Hepatocyte (in vitro differentiated cells): ENCODE results near the gene ARHGAP25.

Experiments used
- EZH2 ChIP-seq: fragments of 200-600 bp; sonication (generic); IDR thresholded peaks from 2 replicates; pipeline ENCODE4 v1.6.1; 2016; ENCODE audit warnings: antibody characterized with exemption, mild to moderate bottlenecking, borderline replicate concordance
- EZH2phosphoT487 ChIP-seq: fragments of 200-600 bp; sonication (generic); IDR thresholded peaks from one replicate; pipeline ENCODE4 v1.6.1; 2018; ENCODE audit warnings: antibody characterized with exemption, mild to moderate bottlenecking, low read depth, moderate library complexity; ENCODE audit not compliant: unreplicated experiment, severe bottlenecking
- TF ChIP-seq, protein P1 (sequence below): fragments of 200-600 bp; sonication (generic); IDR thresholded peaks from 2 replicates; pipeline ENCODE4 v1.5.1; 2016; ENCODE audit warnings: antibody characterized with exemption, mild to moderate bottlenecking; ENCODE audit not compliant: poor library complexity

DNA sequence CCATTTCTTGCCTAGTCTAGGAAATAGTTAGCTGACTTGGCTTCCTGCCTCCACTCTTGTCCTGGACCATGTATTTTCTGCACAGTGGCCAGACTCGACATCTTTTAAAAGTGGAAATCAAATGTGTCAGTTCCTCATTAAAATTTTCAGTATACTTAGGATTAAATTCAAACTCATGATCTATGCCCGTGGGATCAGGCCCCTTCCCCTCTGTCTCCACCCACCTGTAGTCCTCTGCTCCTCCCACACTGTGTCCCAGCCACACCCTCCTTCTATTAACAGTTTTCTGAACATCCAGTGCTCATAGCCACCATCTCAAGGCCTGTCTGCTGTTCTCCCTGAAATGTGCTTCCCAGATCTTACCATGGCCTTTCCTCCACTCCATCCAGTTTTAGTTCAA is 13.3 kb downstream of the ARHGAP25 start:
- no peak for TF ChIP-seq EZH2phosphoT487
- TF ChIP-seq, protein P1, sequence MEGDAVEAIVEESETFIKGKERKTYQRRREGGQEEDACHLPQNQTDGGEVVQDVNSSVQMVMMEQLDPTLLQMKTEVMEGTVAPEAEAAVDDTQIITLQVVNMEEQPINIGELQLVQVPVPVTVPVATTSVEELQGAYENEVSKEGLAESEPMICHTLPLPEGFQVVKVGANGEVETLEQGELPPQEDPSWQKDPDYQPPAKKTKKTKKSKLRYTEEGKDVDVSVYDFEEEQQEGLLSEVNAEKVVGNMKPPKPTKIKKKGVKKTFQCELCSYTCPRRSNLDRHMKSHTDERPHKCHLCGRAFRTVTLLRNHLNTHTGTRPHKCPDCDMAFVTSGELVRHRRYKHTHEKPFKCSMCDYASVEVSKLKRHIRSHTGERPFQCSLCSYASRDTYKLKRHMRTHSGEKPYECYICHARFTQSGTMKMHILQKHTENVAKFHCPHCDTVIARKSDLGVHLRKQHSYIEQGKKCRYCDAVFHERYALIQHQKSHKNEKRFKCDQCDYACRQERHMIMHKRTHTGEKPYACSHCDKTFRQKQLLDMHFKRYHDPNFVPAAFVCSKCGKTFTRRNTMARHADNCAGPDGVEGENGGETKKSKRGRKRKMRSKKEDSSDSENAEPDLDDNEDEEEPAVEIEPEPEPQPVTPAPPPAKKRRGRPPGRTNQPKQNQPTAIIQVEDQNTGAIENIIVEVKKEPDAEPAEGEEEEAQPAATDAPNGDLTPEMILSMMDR = no peak
- TF ChIP-seq EZH2 = no peak
